Sigmoid colon (tissue), 4 donors: ENCODE results near the gene GSTK1.

Source experiments
- EP300 ChIP-seq, 4 donors: sonication (generic); formaldehyde crosslinking; IDR thresholded peaks; one replicate each; pipeline ENCODE4 v1.6.1; 2017; ENCODE audit warnings: antibody characterized with exemption in 4 of 4
- TF ChIP-seq, protein P1 (sequence below), 4 experiments: fragments of 450-650 bp in 3 of 4; fragments of 200-600 bp in 1 of 4; IDR thresholded peaks; one replicate each; pipeline ENCODE4 v1.5.1; 2016 to 2019; ENCODE audit warnings: antibody characterized with exemption in 4 of 4, mild to moderate bottlenecking in 3 of 4, moderate library complexity in 2 of 4

DNA sequence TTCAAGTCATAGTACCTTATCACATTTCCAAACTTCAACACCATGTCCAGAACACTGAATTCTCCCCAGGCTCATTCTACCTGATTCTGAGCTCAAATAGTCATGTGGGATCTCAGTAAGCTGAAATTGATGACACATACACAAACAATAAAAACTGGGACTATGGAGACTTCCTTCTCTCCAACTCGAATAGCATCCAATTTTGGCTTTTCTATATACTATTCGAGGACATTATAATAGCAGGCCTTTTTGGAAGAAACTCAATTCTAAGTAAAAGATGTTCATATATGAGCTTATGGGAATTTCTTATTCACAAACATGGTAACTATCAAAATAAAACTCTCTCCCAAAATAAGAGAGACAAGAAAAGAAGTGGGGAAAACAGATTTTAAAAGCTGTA, 42.0 kb upstream of the GSTK1 start:
- TF ChIP-seq, protein P1, sequence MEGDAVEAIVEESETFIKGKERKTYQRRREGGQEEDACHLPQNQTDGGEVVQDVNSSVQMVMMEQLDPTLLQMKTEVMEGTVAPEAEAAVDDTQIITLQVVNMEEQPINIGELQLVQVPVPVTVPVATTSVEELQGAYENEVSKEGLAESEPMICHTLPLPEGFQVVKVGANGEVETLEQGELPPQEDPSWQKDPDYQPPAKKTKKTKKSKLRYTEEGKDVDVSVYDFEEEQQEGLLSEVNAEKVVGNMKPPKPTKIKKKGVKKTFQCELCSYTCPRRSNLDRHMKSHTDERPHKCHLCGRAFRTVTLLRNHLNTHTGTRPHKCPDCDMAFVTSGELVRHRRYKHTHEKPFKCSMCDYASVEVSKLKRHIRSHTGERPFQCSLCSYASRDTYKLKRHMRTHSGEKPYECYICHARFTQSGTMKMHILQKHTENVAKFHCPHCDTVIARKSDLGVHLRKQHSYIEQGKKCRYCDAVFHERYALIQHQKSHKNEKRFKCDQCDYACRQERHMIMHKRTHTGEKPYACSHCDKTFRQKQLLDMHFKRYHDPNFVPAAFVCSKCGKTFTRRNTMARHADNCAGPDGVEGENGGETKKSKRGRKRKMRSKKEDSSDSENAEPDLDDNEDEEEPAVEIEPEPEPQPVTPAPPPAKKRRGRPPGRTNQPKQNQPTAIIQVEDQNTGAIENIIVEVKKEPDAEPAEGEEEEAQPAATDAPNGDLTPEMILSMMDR (IDR thresholded peaks at IDR 0.05): no peak
- TF ChIP-seq EP300 (IDR thresholded peaks at IDR 0.05): no peak
